Glomerular visceral epithelial cell (primary cell): ENCODE results near the gene PHKA1.
"Not testable (repeated sequence)": the region's sequence is repeated elsewhere in the genome, so short reads cannot be mapped to it uniquely, and the experiment has no call there.

ENCODE experiments used
- DNase-seq: peaks from one replicate; pipeline ENCODE4 v3.0.0-alpha.2; 2016; ENCODE audit errors: extremely low spot score

The PHKA1 gene

DNA sequence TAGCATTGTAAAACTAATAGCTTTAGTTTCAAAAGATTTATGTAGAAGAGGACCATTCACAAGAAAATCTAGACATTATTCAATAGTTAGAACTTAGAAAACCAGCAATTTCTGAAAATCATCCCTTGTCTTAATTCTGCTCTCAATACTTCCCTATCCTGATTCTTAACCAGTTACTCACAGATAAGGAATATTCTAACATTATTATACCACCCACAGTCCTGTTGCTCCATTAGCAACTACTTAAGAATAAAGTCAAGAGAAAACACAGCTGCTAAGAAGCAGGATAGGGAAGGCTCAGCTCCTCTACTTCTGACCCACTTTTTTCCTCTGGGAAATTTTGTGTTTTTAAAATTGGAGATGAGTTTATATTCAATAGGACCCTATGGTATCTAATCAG, 47.7 kb downstream of the PHKA1 start:
- DNase-seq = no peak

DNA sequence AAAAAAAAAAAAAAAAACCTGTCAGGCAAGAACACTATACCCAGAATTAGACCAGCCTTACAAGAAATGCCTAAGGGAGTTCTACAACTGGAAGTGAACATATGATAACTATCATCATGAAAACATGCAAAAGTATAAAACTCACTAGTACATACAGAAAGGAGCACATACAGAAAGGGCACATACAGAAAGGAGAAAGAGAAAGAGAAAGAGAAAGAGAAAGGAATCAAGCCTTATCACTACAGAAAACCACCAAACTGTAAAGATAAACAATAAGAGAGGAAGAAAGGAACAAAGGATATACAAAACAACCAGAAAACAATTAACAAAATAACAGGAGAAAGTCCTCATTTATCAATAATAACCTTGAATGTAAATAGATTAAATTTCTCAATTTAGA, 50.4 kb downstream of the PHKA1 start:
- DNase-seq = no peak

DNA sequence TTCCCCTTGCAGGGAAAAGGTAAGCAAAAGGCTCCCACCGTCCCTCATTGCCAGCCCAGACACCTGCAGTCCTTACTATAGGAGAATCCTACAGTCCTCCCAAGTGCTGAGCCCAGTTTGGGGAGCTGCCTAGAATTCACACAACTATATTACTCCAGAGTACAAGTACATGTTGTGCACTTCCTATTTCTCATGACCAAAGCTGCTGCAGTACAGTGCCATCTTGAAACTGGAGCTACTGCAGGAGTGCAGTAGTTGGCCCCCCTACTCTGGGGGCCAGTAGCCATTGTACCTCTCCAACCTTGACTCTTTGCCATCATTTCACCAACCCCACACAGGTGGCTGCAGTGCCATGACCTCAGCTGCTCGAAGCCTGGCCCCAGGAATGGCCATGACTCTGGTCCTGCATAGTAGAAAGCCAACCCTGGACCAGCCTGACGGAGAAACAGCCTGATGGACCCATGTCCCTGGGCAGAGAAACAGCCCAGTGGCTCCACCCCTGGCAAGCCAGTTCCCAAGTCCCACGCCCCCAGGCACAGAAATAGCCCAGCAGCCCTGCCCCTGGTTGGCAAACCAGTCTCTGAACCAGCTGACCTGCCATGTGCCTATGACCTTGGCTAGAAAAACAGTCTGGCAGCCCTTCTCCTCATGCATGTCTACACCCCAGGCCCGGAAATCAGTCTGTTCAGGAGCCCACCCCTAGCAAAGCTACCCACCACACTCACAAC, 51.9 kb downstream of the PHKA1 start:
- DNase-seq = no peak

DNA sequence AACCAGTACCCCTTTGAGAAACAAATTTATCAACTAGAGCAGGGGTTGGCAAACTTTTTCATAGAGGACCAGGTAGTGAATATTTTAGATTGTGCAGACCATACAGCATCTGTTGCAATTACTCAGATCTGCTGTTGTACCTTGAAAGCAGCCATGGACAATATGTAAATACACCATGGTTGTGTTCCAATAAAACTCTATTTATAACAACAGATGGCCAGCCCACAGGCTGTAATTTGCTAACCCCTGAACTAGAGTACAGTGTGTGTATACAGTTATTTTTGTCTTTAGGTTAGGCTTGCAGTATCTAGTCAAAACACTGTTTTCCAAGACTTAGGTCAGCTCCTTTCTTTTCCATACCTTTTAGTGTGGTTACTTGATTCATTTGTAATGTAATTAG, 54.4 kb downstream of the PHKA1 start:
- DNase-seq = no peak

DNA sequence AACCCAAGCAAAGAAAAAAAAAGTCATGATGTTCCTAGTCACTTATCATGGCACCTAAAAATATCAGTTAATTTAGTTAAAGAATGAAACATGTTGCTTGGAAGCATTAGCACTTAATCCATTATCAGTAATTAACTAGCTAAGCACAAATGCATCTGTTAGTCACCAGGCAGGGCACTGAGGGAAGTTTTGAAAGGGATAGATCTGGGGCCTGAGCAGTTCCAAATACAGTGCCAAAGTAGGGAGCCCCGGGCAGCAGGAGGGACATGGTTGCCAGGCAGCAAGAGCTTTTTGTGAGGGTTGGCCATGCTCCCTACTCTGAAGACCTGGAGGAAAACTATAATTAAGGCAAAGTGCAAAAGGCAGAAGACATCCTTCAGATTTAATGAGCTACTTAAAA, 62.0 kb downstream of the PHKA1 start:
- DNase-seq = no peak

DNA sequence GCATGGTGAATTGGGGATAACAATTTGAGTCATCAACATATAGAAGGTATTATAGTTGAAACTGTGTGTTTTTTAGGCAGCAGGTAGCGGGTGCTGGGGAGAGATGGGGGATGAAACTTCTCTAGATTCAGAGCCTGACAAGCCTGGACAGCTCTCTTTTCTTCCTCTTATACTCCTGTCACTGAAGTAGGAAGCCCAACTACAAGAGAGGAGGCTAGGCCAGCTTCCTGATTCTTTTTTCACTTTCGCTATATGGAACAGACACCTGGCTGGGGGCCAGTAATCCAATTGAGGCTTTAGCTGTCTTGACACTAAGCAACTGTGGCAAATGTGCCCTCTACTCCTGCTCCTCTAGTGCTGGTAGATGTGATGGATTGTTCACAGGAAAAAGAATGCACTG, 69.2 kb downstream of the PHKA1 start:
- no peak for DNase-seq

DNA sequence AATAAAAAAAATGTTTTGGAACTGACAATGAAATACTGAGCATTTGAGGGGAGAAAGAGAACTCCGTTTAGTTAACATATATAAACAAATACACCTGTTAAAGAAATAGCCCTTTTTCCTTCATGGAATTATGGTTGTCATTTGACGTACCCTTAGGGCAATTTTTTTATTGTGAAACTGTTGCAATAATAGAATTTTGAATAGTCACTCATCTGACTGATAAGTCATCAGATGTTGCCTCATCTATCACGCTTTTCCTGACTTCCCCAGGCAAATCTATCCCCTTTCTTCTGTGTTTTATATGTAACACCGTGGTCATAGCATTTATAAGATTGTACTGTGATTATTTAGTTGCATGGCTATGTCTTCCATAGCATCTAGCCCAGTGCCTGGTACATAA, 72.5 kb downstream of the PHKA1 start:
- no peak for DNase-seq

DNA sequence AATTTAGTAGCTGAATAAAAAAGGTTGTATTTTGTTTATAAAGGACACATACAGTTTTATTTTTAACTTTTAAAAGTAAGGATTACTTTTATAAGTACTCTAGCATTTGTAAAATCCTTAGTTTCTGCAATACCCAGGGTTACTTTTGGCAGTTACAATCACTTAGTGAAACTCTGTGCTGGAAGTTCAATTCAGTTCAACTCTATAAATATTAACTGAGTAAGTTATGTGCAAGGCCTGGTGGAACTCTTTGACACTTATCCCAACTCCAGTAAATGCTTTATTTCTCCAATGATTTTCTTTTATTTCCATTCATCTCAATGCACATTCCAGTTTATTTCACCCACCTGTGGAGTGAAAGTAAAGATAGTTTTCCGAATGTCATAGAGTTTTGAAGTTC, 78.2 kb downstream of the PHKA1 start:
- DNase-seq = no peak

DNA sequence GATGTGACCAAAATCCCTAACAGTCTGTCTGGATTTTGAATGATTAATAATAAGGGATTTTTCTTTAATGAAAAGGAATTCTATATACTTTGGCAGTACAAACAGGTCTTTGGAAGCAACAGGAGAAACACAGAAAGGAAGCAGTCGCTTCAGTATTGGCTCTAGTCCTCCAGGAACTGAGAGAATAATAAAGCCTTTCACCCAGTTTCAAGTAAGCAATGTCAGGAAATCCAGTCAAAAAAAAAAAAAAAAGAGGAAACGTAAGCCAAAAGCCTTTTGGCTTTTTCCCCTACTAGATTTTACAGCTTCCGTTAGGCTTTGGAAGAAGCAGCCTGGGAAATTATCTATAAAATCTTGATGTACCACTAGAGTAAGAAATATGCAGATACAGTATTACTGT, 79.8 kb downstream of the PHKA1 start:
- DNase-seq = no peak

DNA sequence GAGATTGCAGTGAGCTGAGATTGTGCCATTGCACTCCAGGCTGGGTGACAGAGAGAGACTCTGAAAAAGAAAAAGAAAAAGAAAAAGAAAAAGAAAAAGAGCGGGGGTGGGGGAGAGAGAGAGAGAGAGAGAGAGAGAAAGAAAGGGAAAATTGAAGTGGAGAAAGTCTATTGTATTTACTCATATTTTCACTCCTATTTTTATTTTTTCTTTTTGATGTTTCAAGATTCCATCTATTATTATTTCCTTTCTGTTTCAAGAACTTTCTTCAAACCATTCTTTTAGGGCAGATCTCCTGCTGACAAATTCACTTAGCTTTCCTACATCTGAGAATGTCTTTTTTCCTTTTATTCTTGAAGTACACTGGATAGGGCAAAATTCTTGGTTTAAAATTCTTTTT, 83.9 kb downstream of the PHKA1 start:
- DNase-seq = no peak

DNA sequence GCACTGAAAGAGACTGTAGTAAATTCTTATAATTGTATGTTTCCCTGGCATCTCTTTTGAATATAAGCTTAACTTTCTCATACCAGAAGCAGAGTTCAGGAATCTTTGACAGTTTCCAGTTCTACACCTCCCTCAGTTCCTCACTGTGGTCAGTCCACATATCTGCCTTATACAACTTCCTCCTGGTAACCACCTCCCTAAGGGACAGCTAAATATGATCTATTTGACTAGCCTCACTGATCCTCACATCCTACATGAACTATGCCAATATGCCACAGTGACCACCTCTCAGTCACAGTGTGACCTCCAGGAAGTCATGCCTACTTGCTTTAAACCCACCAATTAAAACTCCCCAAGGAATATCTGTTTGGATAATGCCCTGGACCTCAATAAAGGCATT, 89.9 kb downstream of the PHKA1 start:
- no peak for DNase-seq

DNA sequence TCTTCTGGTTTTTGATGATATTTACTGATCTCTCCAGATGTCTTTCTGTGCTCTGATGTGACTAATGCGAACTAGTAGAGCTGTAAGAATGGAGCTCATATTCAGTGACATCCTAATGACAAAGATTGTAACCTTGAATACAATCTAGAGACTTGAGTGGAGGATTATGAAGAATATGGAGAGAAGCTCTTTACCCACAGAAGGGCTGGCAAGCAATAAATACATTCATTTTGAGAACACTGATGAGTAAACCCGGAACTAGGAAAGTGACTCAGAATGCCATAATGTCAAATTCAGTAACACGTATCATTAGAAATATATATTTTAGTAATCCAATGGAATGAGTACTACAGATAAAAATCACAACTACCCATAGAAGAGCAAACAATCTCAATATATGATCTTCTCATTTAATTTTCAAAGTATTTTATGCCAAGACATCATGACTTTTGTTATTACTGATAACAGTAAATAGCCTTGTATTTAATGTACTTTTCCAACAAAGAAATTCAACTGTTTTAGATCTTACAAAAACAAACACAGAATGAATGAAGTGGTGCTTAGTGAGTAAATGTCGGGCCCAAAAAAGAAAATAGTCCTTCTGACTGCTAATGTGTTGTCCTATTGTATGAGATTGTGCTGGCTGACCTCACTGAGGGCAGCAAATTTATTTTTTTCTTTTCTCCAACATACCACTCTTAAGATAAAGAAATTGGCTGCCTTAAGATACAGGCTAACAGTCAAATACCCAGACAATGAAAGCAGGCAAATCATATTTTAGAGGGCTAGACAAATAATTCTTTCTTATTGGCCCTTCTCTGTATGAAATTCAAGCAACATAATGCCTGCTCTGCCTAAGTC, 92.3 kb downstream of the PHKA1 start:
- peak; percentile 1 for DNase-seq

DNA sequence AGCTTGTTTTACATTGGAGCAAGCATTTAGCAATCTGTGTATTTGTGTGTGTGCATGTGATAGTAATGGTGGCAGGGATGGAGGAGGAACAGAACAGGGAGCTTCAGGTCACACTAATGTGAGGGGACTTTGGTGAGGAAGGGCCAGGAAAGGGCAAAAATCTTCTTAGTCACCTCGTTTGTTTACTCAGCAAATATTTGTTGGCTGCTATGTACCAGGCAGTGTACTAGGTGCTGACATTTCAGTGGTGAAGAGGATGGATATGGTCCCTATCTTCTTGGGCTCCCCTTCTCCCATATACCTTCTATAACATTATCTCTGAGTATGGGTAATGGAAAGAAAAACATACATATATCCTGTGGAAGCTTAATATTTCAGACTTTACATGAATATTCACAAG, 92.9 kb downstream of the PHKA1 start:
- DNase-seq = no peak

DNA sequence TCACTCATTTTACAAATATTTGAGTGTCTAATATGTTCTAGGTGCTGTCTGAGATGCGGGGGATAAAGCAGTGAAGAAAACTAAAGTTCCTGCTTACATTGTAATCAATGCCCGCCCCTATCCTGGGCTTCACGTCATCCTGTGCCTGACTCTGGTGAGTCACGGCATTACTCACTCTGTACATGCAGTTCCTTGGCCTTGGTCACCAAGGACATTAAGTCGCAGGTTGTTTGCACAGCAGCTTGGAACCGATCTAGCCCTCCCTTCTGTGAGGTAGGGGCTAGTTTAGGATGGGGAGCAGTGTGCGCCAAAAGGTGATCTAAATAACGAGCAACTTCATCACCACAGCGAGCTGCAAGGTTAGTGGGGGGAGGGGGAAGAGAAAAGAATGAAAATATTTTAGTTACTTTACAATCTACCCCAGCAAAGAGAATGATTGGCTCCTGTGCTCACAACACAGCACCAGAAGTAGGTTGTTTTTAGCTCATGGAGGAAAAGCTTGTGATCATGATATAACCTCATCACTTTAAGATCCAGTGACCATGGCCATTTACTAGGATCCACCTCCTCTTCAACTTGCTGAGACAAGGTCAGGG, 93.5 kb downstream of the PHKA1 start:
- peak; percentile 60 for DNase-seq

DNA sequence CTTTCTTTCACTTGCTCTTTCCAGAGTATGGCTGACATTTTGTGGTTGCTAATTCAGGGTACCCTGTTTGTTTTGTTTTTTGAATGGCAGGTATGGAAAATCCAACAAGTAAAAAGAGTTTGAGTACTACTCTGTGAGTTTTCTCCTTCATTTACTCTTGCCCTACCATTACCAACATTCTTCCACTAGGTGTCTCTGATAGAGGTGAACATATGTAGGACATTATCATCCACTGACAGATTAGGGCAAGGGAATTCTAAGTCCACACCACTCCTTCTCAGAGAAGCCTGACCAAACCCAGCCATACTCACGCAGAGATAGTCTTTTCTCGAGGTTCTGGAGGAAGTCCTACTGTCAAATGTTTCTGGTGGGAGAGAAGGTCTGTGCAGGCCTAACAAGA, 104.8 kb downstream of the PHKA1 start:
- DNase-seq = no peak

DNA sequence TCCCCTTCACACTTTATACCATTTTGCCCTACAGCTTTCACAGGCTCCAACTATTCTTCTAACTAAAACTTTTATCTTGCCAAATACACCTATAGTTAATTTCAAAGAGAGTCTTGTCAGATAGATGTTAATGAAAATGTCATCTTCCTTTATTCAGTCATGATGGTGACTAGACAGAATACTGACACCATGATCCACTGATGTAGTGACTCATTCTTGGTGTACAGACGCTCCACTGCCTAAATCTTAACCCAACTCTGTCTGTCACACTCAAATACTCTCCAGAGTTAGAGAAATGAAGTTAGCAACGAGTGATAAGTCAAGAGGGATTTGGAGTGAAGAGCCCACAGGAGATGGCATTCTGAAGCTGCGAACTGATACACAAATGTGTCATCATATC, 109.4 kb downstream of the PHKA1 start:
- no peak for DNase-seq

DNA sequence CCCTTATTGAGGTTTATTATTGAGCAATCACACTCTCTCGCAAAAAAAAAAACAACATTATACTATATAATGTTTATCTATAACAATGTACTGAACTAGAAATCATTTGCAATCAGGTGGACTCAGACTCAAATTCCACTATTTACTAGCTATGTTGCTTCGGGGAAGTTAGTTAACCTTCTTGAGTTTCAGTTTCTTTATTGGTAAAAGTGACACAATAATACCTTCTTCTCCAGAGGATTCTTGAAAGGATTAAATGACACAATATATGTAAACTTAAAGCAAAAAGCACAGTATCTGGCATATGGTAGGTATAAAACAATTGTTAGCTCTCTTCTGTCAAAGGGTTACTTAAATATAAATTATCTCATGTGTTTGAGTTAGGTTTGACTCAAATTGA, 110.0 kb downstream of the PHKA1 start:
- DNase-seq = no peak

DNA sequence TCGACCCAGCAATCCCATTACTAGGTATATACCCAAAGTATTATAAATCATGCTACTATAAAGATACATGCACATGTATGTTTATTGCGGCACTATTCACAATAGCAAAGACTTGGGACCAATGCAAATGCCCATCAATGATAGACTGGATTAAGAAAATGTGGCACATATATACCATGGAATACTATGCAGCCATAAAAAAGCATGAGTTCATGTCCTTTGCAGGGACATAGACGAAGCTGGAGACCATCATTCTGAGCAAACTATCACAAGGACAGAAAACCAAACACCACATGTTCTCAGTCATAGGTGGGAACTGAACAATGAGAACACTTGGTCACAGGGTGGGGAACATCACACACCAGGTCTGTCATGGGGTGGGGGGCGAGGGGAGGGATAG, 123.1 kb downstream of the PHKA1 start:
- DNase-seq = not testable (repeated sequence)

DNA sequence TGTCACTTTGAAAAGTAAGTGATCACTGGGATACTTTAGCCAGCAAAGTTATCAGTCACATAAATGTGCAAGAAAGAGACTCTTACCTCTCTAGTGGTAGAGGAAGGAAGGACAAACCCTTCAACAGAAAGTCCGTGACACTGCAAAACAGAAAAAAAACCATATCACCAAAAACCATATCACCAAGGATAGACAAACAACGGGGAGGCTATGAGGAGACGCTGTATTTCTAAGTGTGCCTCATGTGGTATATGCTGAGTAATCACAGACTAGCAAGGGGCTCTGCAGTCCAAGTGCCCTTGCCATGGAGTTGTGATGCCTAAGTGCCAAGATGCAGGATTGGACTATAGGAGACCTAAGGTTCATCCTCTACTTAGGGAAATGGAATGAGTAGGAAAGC, 129.9 kb downstream of the PHKA1 start:
- DNase-seq = no peak

DNA sequence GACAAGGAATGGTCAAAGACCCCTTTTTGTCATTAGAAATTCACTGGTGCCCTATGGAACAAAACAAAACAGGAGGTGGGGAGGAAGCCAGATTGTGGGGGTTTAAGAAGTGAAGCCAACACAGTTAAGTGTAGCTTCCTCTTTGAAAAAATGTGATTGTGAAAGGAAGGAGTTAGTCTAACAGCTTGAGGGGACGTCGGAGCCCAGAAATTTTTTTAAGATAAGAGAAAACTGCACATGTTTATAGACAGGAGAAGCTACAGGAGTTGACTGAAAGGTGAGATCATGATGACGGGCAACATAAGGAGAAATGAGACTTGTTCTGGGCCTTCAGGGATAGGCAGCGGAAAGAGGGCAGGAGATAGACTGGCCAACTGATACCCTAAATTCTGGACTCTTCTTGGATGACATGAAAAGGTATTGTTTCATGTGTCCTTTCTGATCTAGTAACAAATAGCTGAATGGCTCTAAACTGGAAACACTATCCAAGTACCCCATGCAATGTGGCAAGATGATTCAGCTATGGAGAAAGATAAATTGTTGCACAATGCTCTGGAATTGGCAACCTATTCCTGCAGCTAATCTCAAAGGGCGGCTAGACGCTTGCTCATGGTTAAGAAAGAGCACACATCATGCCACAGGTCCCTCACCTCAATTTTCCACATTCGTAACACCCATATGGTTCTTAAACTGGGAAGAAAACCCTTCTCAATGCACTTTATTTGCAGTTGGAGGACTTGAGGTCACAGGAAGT, 137.8 kb downstream of the PHKA1 start:
- no peak for DNase-seq

DNA sequence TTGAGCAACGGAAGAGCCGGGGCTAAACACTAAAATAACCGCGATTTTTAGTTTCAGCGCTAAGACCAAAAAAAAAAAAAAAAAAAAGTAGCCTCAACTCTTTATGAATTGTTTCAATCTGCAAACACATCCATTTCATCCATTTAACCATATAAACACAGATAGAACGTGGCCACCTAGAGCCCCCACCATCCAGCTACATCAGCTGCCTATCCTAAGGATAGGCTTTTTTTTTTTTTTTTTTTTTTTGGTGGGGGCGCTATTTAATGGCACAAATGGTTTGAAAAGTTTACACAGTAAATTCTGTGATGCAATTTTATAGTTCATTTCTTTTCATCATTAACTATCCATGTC, 141.0 kb downstream of the PHKA1 start:
- no peak for DNase-seq
